HG03520 (cell line): ENCODE measurements around the gene PDE4D.

Experiments
- ATAC-seq: cut with Tn5 transposase; IDR thresholded peaks from one replicate; pipeline ENCODE4 v1.9.1; 2021; ENCODE audit warnings: mild to moderate bottlenecking, moderate library complexity; ENCODE audit not compliant: unreplicated experiment

PDE4D gene

GRCh38 chr5:59037941-59038797 lies 855.4 kb downstream of the PDE4D start:
- ATAC-seq, result no peak

DNA sequence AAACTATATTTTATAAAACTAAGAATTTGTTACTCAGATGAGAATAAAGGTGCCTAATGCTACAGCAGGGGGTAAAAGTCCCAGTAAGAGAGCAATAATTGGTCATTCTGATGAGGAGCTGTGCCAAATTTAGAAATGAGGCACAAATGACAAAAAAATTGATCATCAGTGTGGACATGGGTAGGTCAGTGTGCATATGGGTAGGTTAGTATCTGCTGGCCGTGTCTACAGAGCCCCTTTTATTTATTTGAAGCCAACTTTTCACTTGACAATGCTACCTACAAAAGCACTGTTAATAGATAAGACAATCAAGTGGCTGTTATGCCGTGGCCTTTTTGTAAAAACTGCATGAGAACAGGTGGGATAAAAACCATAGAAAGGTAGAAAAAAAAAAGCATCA lies 856.1 kb downstream of the PDE4D start:
- no peak for ATAC-seq

DNA sequence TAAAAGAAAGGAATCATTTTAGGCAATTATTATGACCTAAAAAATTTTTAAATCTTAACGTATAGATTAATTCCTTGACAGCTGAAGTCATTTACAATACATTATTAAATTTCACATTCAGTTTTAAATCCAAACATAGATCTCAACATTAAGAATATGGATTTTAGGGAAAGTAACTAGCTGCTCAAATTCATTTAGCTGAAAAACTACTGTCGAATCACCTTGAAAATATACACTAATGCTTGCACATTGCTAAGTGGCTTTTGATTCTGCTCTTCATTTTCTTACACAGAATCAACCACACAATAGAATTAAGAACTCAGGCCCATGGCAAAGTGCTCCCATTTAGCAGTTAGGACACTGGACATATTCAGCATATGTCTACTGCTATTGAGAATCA lies 856.5 kb downstream of the PDE4D start:
- no peak for ATAC-seq

DNA sequence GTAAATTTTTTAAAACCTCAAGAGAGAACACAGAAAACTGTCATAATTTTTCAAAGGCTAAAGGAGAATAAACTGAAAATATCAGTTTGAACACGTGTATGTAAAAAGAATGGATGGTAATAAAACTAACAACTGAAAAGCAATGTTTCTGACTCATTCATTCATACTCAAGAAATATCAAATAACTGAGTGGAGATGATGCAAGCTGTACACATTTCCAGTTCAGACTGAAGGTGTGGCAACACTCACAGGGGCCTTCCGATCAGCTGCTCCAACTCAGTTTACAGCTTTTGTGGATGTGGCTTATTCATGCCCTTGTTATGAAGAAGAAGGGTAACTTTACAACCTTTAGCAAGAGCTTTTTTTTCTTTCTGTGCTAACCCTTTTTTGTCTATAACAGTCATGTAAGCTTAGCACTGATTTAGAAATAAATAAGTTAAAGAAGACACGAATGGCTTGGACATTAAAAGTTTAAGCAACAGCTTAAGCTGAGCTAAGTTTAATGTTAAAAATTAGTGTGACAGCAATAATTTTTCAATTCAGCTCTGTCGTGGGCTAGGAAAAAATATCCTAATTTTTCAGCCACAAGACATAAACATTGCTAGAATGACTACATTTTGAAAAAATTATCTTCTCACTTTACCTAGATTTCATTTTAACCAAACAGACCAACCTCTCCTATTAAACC lies 857.1 kb downstream of the PDE4D start:
- ATAC-seq, result no peak

- no peak for ATAC-seq
Measured at GRCh38 chr5:59035681-59036080, 857.8 kb downstream of the PDE4D start.

- ATAC-seq, result peak; percentile 45
Measured at GRCh38 chr5:59034498-59035186, 858.9 kb downstream of the PDE4D start.

- no peak for ATAC-seq
Measured at GRCh38 chr5:59027145-59027907, 866.2 kb downstream of the PDE4D start.

DNA sequence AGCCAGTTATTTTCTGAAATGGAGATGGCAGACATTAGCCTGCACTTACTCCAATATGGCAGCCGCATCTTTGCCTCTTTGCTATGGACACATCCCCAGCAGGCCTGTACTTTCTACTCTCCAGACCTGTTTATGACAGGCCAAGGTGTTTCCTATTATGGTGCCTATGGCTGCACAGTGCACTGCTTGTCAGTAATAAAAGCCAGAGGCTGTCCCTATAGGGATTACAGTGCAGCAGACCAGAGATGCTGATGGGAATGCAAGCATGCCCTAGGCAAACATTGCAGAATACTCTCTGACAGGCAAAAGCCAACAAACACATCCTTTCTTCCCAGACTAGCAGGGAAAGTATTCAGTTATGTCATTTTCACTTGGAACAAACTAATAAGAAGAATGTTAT lies 867.8 kb downstream of the PDE4D start:
- ATAC-seq, result no peak

- no peak for ATAC-seq
Measured at GRCh38 chr5:59021837-59022514, 871.5 kb downstream of the PDE4D start.

GRCh38 chr5:59021286-59021673 lies 872.2 kb downstream of the PDE4D start:
- ATAC-seq, result no peak

DNA sequence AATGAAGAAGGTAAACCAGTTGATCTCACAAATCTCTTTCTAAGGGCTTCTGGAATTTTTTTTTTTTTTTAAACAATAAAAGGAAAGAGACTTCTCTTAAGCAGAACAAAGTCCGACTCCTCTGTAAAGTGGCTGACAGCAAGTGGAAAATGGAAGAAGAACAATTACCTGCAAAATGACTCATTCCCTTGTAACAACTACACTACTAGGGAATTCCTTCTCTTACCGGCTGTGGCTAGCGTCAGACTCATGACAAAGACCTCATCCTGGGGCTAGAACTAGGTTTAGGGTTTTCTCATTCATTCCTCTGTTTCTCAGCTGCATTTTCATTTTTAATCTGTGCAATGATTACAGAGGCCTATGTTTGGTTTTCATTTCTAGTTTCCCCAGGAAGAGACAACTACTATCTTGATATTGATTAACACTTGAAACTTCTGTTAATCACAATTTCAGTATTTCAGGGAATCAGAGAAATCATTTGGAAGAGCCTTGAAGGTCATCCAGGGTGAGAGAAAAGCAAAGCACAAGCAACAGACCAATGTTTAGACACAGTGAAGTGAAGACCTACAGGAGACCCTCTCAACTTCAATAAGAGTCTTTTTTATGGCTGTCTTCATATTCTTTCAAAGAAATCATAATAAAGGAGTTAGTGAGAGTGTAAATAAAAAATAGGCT lies 872.8 kb downstream of the PDE4D start:
- no peak for ATAC-seq

GRCh38 chr5:59019078-59019477 lies 874.4 kb downstream of the PDE4D start:
- no peak for ATAC-seq

DNA sequence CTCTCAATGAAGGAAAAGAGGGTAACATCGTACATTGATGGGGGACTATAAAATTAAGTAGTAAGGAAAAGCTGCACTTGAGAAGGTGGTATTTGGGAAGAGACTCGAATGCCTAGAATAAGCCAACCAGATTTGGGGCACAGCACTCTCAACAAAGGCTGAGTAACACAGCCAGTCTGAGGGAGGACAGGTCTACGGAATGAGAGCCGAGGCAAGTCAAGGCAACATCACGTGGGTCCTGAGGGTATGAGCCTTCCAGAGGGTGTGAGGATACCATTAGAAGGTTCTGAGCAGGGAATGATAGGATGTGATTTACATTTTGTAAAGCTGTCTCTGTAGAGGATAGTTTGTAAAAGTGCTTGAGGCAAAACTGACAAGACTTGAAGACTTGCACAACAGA lies 876.6 kb downstream of the PDE4D start:
- ATAC-seq, result no peak

DNA sequence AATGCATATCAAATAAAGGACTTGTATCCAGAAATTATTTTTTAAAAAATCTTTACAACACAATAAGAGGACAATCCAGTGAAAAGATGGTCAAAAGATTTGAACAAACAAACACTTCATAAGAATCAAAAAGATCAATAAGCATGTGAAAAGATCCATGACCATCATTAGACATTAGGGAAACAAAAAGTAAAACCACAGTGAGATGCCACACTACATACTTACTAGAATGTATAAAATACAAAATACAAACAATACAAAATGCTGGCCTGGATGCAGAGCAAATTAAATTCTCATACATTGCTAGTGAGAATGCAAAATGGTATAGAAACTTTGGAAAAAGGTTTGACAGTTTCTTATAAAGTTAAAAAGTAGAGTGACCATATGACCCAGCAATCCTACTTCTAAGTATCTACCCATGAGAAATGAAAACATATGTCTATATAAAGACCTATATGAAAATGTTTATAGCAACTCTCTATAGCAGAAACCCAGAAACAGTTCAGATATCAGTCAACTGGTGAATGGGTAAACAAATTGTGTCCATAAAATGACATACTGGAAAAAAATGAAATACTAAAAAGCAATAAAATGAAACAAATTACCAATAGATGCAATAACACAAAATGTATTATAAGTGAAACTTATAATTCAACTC lies 884.6 kb downstream of the PDE4D start:
- no peak for ATAC-seq

DNA sequence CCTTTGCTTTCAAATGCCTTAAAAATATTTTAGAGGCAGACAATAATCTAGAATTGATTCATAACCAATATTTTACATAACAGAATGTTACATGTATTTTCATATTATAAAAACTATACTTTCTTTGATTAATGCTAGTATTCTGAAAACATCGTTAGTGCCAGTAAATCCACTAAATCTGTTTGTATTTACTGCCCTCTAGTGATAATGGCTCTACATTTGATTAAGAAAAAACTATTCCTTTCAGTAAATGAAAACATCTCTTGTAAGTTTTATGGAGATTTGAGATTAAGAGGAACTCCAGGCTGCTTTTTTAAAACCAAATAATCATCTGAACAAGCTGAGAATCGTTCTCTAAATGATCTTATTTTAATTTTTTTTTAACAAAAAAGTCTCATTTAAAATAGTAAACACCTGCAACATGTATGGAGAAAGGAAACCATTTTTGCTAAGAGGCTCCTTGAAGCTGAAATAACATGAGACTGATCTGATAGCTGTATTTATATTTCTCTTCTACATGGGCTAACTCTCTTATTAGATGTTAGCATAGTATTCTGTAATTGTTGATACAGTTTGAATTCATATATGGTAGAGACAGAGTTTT lies 886.0 kb downstream of the PDE4D start:
- no peak for ATAC-seq

- ATAC-seq, result no peak
Measured at GRCh38 chr5:59005934-59006701, 887.4 kb downstream of the PDE4D start.

GRCh38 chr5:59003641-59004040 lies 889.9 kb downstream of the PDE4D start:
- ATAC-seq, result no peak

- ATAC-seq, result no peak
Measured at GRCh38 chr5:59003124-59003523, 890.4 kb downstream of the PDE4D start.
